Esophagus muscularis mucosa (tissue), 4 donors: Measurements from ENCODE around the gene TMED8.

Experiments used
- EP300 ChIP-seq: sonication (generic); formaldehyde crosslinking; IDR thresholded peaks from one replicate; pipeline ENCODE4 v1.6.1; 2017; ENCODE audit warnings: antibody characterized with exemption
- POLR2A ChIP-seq: fragments of 450-650 bp; IDR thresholded peaks from one replicate; pipeline ENCODE4 v1.6.1; 2017; ENCODE audit warnings: antibody characterized with exemption, moderate library complexity, mild to moderate bottlenecking, low read depth
- TF ChIP-seq, protein P1 (sequence below), 3 experiments: fragments of 200-600 bp in 2 of 3; fragments of 450-650 bp in 1 of 3; sonication (generic) in 2 of 3; IDR thresholded peaks; one replicate each; pipeline ENCODE4 v1.5.1; 2017 to 2019; ENCODE audit warnings: antibody characterized with exemption in 3 of 3, mild to moderate bottlenecking in 2 of 3, moderate library complexity in 1 of 3

DNA sequence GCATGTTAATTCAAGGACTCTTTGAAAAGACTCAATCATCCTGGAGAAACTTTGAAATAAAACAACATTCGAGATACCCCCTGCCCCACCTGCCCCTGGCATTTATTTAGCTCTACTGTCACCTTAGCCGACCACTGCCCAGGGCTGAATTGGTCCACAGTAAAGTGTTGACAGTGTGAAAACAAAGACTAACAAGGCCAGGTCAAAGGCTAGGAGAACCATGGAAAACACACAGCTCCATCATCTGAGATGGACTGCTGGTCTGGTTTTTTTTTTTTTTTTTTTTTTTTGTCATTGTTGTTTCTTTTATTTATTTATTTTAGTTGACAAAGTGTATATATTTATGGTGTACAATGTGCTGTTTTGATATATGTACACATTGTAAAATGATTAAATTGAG, 30.4 kb downstream of the TMED8 start:
- no peak for TF ChIP-seq POLR2A
- TF ChIP-seq, protein P1, sequence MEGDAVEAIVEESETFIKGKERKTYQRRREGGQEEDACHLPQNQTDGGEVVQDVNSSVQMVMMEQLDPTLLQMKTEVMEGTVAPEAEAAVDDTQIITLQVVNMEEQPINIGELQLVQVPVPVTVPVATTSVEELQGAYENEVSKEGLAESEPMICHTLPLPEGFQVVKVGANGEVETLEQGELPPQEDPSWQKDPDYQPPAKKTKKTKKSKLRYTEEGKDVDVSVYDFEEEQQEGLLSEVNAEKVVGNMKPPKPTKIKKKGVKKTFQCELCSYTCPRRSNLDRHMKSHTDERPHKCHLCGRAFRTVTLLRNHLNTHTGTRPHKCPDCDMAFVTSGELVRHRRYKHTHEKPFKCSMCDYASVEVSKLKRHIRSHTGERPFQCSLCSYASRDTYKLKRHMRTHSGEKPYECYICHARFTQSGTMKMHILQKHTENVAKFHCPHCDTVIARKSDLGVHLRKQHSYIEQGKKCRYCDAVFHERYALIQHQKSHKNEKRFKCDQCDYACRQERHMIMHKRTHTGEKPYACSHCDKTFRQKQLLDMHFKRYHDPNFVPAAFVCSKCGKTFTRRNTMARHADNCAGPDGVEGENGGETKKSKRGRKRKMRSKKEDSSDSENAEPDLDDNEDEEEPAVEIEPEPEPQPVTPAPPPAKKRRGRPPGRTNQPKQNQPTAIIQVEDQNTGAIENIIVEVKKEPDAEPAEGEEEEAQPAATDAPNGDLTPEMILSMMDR (IDR thresholded peaks at IDR 0.05) = no peak
- TF ChIP-seq EP300 = no peak
